K562 (cell line): Measurements from ENCODE around the gene F11R. TPM values are rescaled to one million over a fixed set of nuclear protein-coding genes. Genes with fewer than 3 reads are reported as not detected.

ENCODE experiments used
- ATAC-seq: fragments of 200-7000 bp; cut with Tn5 transposase; 3 replicates; pipeline ENCODE4 v1.9.1; 2020; ENCODE audit warnings: moderate library complexity
- BruUV-seq: library from RNA; stranded (reverse); fragments of 400-500 nt; replicated peaks from 2 replicates; lab custom pipeline; 2021; lab: Mats Ljungman, UMichigan
- CTCF ChIA-PET: fragments of 300-600 bp; formaldehyde crosslinking; extraction: SDS; loops from one replicate; lab custom pipeline; 2021; ENCODE audit warnings: low intra/inter-chr PET ratio; lab: Yijun Ruan, JAX
- POLR2A ChIA-PET: fragments of 300-600, 350-650 bp; sonication (Branson Sonifier 250); formaldehyde crosslinking; extraction: SDS; loops from one replicate; lab custom pipeline; 2021; ENCODE audit warnings: antibody characterized with exemption, inconsistent platforms; lab: Yijun Ruan, JAX
- DNase-seq, 4 experiments: peaks; one replicate each; pipeline versions ENCODE4 v3.0.0 to v3.0.0-alpha.2; 2011 to 2018; ENCODE audit warnings: low spot score in 3 of 4, mixed read lengths in 3 of 4; ENCODE audit errors: extremely low read depth in 1 of 4
- FAIRE-seq: peaks from 2 replicates; lab custom pipeline; 2011; peaks lifted over from hg19 to GRCh38; lab: Jason Lieb, UNC
- H2AFZ ChIP-seq: 2 replicates; pipeline ENCODE4 v1.6.0; 2011; ENCODE audit warnings: low read depth, low read length, control low read depth, inconsistent platforms
- H3K27ac ChIP-seq: fragments of 200-600 bp; 3 replicates; pipeline ENCODE4 v1.8.0; 2011; ENCODE audit warnings: low read depth, mild to moderate bottlenecking, control low read depth, inconsistent platforms, low read length, moderate library complexity, mixed read lengths; ENCODE audit errors: extremely low read depth
- H3K27me3 ChIP-seq, 2 experiments: fragments of 300-600 bp in 1 of 2; 2 replicates in 1 of 2; 3 replicates in 1 of 2; pipeline versions ENCODE4 v1.6.0 to v1.8.0; 2011; ENCODE audit warnings: inconsistent platforms in 2 of 2, low read length in 2 of 2, mild to moderate bottlenecking in 1 of 2, mixed read lengths in 1 of 2, moderate library complexity in 1 of 2; ENCODE audit not compliant: control insufficient read depth in 2 of 2, insufficient read depth in 2 of 2
- H3K36me3 ChIP-seq: fragments of 300-600 bp; 3 replicates; pipeline ENCODE4 v1.8.0; 2011; ENCODE audit warnings: mild to moderate bottlenecking, low read length, inconsistent platforms; ENCODE audit not compliant: control insufficient read depth, insufficient read depth
- H3K4me1 ChIP-seq, 2 experiments: fragments of 200-600 bp in 1 of 2; replicated peaks in 1 of 2; 2 replicates in 1 of 2; 3 replicates in 1 of 2; pipeline versions ENCODE4 v1.5.1 to v1.8.0; 2011; ENCODE audit warnings: inconsistent platforms in 2 of 2, low read length in 2 of 2, mild to moderate bottlenecking in 1 of 2, mixed read lengths in 1 of 2, moderate library complexity in 1 of 2; ENCODE audit not compliant: control insufficient read depth in 2 of 2, insufficient read depth in 2 of 2
- H3K4me2 ChIP-seq: 2 replicates; pipeline ENCODE4 v1.6.1; 2011; ENCODE audit warnings: low read length, control low read depth, inconsistent platforms, mixed read lengths; ENCODE audit not compliant: insufficient read depth
- H3K4me3 ChIP-seq: fragments of 200-600 bp; sonication (generic), shearing (Covaris generic); 2 replicates; pipeline ENCODE4 v1.5.1; 2016; ENCODE audit warnings: control low read depth, inconsistent platforms
- H3K79me2 ChIP-seq: fragments of 200-600 bp; 3 replicates; pipeline ENCODE4 v1.8.0; 2011; ENCODE audit warnings: low read length, inconsistent platforms; ENCODE audit not compliant: control insufficient read depth, insufficient read depth
- H3K9ac ChIP-seq, 2 experiments: 2 replicates each; pipeline versions ENCODE4 v1.6.0 to v1.6.1; 2011; ENCODE audit warnings: low read depth in 2 of 2, low read length in 2 of 2, control low read depth in 1 of 2, inconsistent platforms in 1 of 2, mild to moderate bottlenecking in 1 of 2, mixed read lengths in 1 of 2; ENCODE audit not compliant: insufficient read depth in 1 of 2
- H3K9me1 ChIP-seq: one replicate; pipeline ENCODE4 v1.6.0; 2011; ENCODE audit warnings: inconsistent platforms, mild to moderate bottlenecking, low read length, moderate library complexity; ENCODE audit not compliant: control insufficient read depth, insufficient read depth
- H3K9me3 ChIP-seq: replicated peaks from 2 replicates; pipeline ENCODE4 v1.5.1; 2011; ENCODE audit warnings: low read depth, low read length, inconsistent platforms; ENCODE audit not compliant: control insufficient read depth, insufficient read depth
- H4K20me1 ChIP-seq: replicated peaks from 2 replicates; pipeline ENCODE4 v1.6.1; 2011; ENCODE audit warnings: low read length, inconsistent platforms, mixed read lengths; ENCODE audit not compliant: control insufficient read depth, insufficient read depth
- ELF1 ChIP-seq: fragments of 200-800 bp; sonication (Bioruptor generic); IDR thresholded peaks from 2 replicates; pipeline ENCODE4 v1.6.1; 2016; ENCODE audit warnings: missing genetic modification characterization, missing compliant biosample characterization
- HNRNPK ChIP-seq: fragments of 200-400 bp; formaldehyde crosslinking; IDR thresholded peaks from one replicate; pipeline ENCODE4 v1.6.1; 2018; ENCODE audit warnings: mild to moderate bottlenecking, low read depth, low read length; ENCODE audit not compliant: poor library complexity, severe bottlenecking
- MEIS2 ChIP-seq: fragments of 450-650 bp; IDR thresholded peaks from 2 replicates; pipeline ENCODE4 v1.6.1; 2014; ENCODE audit warnings: mild to moderate bottlenecking; ENCODE audit not compliant: partially characterized antibody
- PKNOX1 ChIP-seq: fragments of 450-650 bp; IDR thresholded peaks from 2 replicates; pipeline ENCODE4 v1.6.1; 2016
- SIRT6 ChIP-seq: IDR thresholded peaks from one replicate; pipeline ENCODE4 v1.6.1; 2012; ENCODE audit warnings: low read depth, mild to moderate bottlenecking, control low read depth, inconsistent platforms, low read length, moderate library complexity
- SRSF9 ChIP-seq: fragments of 200-400 bp; formaldehyde crosslinking; IDR thresholded peaks from 2 replicates; pipeline ENCODE4 v1.6.1; 2017; ENCODE audit warnings: low read depth, low read length, borderline replicate concordance
- TAF7 ChIP-seq: fragments of 450-650 bp; IDR thresholded peaks from 2 replicates; pipeline ENCODE4 v1.6.1; 2016; ENCODE audit warnings: missing genetic modification characterization, missing compliant biosample characterization
- THAP7 ChIP-seq: fragments of 250-450 bp; sonication (Bioruptor Pico); IDR thresholded peaks from 2 replicates; pipeline ENCODE4 v1.5.0; 2021
- ZFPM2 ChIP-seq: fragments of 250-450 bp; sonication (Bioruptor Pico); IDR thresholded peaks from 2 replicates; pipeline ENCODE4 v1.5.1; 2022; ENCODE audit warnings: mild to moderate bottlenecking
- ZNF146 ChIP-seq: IDR thresholded peaks from one replicate; pipeline ENCODE4 v1.6.1; 2018; ENCODE audit warnings: missing compliant biosample characterization; ENCODE audit not compliant: unreplicated experiment
- WGBS: fragments of 100-300 bp; shearing (Covaris generic); methylation state at CpG from one replicate; pipeline ENCODE4 v1.1.6; 2016; ENCODE audit warnings: low coverage, mixed read lengths; ENCODE audit not compliant: insufficient coverage; ENCODE audit errors: missing lambda C conversion rate; 5-methylcytosine and 5-hydroxymethylcytosine counted together
- in situ Hi-C: fragments of 300-500 bp; cut with MboI; formaldehyde crosslinking; loops from 4 replicates; pipeline ENCODE4 v1.15.0; 2018; ENCODE audit warnings: inconsistent platforms, mixed read lengths
- intact Hi-C: fragments of 100-400 bp; cut with micrococcal nuclease; formaldehyde crosslinking; loops from 2 replicates; pipeline ENCODE4 v1.14.2; 2022
- polyA plus RNA-seq, 8 experiments: library from polyadenylated mRNA; depleted of rRNA in 4 of 8; stranded (reverse) in 5 of 8; unstranded in 3 of 8; fragments of >200 nt; fragmentation: Nextera tagmentation in 2 of 8; fragmentation: Illumina TruSeq in 1 of 8; extraction: Ambion mirVana in 2 of 8; extraction: Trizol in 1 of 8; gene quantifications; 2 replicates each; pipeline versions ENCODE4 v1.2.1 to v1.2.3, GENCODE V29; 2011 to 2014; ENCODE audit warnings: inconsistent platforms in 1 of 8, missing spikeins in 1 of 8
- total RNA-seq, 7 experiments: library from RNA; depleted of rRNA in 6 of 7; stranded (reverse); fragments of >200 nt in 6 of 7; fragmentation: Illumina TruSeq in 2 of 7; extraction: Trizol in 2 of 7; gene quantifications; 2 replicates each; pipeline versions ENCODE4 v1.2.1 to v1.2.3, GENCODE V29; 2011 to 2021; ENCODE audit warnings: low replicate concordance in 1 of 7
- TF ChIP-seq, protein P1 (sequence below), 2 experiments: IDR thresholded peaks in 1 of 2; conservative IDR thresholded peaks in 1 of 2; 2 replicates each; pipeline ENCODE4 v1.6.1; 2016; ENCODE audit warnings: low read depth in 2 of 2, mild to moderate bottlenecking in 1 of 2, missing compliant biosample characterization in 1 of 2, missing genetic modification characterization in 1 of 2, moderate library complexity in 1 of 2

Gene F11R
- total and polyA plus RNA-seq, 9 of the 15 experiments (the other 6 are each of a cell fraction or from before 2014, with no cell fraction given), result 27.4 to 187 (median 52.5) TPM

GRCh38 chr1:161068306-161069234 is 47.6 kb upstream of the F11R start (continued):
- TF ChIP-seq ELF1 (tag), result no peak
- TF ChIP-seq THAP7 (CRISPR knock-in tag), result no peak
- TF ChIP-seq TAF7 (tag), result no peak
- no peak for TF ChIP-seq ZNF146 (CRISPR knock-in tag)
- TF ChIP-seq SRSF9, result no peak
- TF ChIP-seq SIRT6, result no peak
- TF ChIP-seq HNRNPK, result no peak

- H3K79me2 ChIP-seq, result no peaks in the 10 kb centered on the region
- H3K4me2 ChIP-seq, result no peak overlapping the region
- no peaks in the 10 kb centered on the region for H3K9me1 ChIP-seq
- no peaks in the 10 kb centered on the region; a peak in 1 of 5 replicates for H3K27me3 ChIP-seq
- FAIRE-seq (no peak), ATAC-seq (no peak; the same call in 2 of the 3 replicates), DNase-seq (no peak)
- no peaks in the 10 kb centered on the region for H3K9me3 ChIP-seq
- 0 out of 2 replicates have a peak overlapping the region, but pooled peaks have one; percentile 33 for H2AFZ ChIP-seq
- H4K20me1 ChIP-seq, result no peaks in the 10 kb centered on the region
- CTCF ChIA-PET, result no interaction called here
- intact Hi-C loops, result no loop called here
- peaks cover 7 to 18% of the 10 kb centered on the region in 2 experiments; a peak in 4 of 5 replicates for H3K4me1 ChIP-seq
- no peak overlapping the region for H3K4me3 ChIP-seq
- in situ Hi-C loops, result no loop called here
- no peak for TF ChIP-seq ZFPM2
- TF ChIP-seq, protein P1, sequence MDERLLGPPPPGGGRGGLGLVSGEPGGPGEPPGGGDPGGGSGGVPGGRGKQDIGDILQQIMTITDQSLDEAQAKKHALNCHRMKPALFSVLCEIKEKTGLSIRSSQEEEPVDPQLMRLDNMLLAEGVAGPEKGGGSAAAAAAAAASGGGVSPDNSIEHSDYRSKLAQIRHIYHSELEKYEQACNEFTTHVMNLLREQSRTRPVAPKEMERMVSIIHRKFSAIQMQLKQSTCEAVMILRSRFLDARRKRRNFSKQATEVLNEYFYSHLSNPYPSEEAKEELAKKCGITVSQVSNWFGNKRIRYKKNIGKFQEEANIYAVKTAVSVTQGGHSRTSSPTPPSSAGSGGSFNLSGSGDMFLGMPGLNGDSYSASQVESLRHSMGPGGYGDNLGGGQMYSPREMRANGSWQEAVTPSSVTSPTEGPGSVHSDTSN (CRISPR knock-in tag; IDR thresholded peaks at IDR 0.05; ENCODE audit: low read depth), result no peak
- TF ChIP-seq, protein P1 (tag; conservative IDR thresholded peaks at IDR 0.05; ENCODE audit: low read depth), result 0 out of 2 replicates have a peak, but pooled peaks have one; percentile 17
- peak; percentile 32; the same call in 1 of the 2 replicates for TF ChIP-seq PKNOX1
- TF ChIP-seq MEIS2, result peak; percentile 43
- 3% methylated on average over 3 of the region's 3 CpGs for WGBS
- H3K9ac ChIP-seq, result peak overlapping the region in 1 of 2 experiments; percentile 17; a peak in 1 of 4 replicates
- POLR2A ChIA-PET, result interaction anchor here (0.5 to 3.3 kb wide), 3 partner anchors 12 to 46 kb away, joined by 3 to 19 read pairs (median 4); partner anchors contain the start of genes F11R and USF1
- no TSS peak for BruUV-seq
- no peaks in the 10 kb centered on the region for H3K36me3 ChIP-seq
- H3K27ac ChIP-seq, result no peak overlapping the region
Measured at GRCh38 chr1:161066694-161067093, 45.7 kb upstream of the F11R start.
